GM12801 (cell line): ENCODE results near the gene TPPP.

Experiments
- TF ChIP-seq, protein P1 (sequence below): IDR thresholded peaks from one replicate; pipeline ENCODE4 v1.5.1; 2011; ENCODE audit warnings: control low read depth; ENCODE audit not compliant: insufficient read length; ENCODE audit errors: extremely low read depth

TPPP gene

DNA sequence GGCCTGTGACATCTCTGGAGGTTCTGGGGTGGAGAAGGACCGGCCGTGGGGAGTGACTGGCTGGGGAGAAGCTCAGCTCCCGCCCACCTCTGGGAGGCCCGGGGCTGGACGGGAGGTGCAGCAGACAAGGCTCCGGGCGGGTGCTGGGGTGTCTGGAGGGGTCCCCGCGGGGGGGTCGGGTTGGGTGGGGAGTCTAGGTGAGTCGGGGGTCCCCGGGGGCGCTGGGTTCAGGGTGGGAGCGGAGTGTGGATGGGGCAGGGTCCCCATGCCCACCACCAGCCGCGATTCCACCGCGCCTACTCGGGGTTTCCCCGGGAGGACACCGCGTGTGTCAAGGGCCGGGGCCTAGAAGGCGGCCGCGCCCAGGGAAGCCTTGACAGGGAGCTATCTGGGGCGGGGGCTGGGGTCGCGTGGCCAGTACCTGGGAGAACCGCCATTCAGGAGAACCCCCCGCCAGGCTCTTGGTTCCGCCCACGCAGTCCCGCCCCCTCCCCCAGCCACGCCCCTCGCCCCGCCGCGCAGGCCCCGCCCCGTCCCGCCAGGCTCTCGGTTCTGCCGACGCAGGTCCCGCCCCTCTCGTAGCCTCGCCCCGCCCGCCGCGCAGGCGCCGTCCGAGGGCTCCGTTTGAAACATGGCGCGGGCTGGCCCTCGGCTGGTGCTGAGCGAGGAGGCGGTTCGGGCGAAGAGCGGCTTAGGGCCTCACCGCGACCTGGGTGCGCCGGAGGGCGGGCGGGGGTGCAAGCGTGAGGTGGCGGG lies 81.2 kb downstream of the TPPP start, which contains the start of gene CEP72:
CEP72 (plus strand) TSS at position 610 of the 756 bp plus-strand sequence; CDS start at position 632, 22 bp downstream.
- TF ChIP-seq, protein P1, sequence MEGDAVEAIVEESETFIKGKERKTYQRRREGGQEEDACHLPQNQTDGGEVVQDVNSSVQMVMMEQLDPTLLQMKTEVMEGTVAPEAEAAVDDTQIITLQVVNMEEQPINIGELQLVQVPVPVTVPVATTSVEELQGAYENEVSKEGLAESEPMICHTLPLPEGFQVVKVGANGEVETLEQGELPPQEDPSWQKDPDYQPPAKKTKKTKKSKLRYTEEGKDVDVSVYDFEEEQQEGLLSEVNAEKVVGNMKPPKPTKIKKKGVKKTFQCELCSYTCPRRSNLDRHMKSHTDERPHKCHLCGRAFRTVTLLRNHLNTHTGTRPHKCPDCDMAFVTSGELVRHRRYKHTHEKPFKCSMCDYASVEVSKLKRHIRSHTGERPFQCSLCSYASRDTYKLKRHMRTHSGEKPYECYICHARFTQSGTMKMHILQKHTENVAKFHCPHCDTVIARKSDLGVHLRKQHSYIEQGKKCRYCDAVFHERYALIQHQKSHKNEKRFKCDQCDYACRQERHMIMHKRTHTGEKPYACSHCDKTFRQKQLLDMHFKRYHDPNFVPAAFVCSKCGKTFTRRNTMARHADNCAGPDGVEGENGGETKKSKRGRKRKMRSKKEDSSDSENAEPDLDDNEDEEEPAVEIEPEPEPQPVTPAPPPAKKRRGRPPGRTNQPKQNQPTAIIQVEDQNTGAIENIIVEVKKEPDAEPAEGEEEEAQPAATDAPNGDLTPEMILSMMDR = no peak

DNA sequence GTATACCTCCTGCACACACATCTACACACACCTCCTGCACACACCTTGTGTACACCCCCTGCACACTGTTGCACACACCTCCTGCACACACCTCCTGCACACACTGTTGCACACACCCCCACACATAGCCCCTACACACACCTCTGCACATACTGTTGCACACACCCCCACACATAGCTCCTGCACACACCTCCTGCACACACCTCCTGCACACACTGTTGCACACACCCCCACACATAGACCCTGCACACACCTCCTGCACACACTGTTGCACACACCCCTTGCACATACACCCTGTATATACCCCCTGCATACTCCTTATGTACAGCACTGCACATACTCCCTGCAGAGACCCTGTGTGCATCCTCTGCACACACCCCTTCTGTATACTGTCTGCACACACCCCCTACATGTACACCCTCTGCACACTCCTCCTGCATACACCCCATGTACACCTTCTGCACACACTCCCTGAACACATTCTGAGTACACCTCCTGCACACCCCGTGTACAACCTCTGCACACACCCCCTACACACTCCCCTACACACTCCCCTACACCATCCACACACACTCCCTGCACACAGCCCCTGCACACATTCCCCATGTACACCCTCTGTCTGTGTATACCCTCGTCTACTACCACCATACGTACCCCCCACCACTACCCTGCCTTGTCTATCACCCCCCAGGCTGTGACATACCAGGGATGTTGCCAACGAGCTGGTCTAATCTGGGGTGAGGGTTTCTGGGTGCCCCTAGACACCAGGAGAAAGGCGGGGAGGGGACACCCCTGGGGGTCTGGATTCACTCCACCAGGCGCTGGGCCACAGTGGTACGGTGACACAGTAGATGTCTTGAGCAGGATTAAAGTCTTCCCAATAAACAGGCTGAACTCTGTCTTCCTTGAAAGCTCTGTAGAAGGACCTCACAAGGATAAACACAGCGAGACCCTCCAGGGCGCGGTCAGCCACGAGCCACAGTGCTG lies 82.1 kb downstream of the TPPP start:
- TF ChIP-seq, protein P1 = no peak

DNA sequence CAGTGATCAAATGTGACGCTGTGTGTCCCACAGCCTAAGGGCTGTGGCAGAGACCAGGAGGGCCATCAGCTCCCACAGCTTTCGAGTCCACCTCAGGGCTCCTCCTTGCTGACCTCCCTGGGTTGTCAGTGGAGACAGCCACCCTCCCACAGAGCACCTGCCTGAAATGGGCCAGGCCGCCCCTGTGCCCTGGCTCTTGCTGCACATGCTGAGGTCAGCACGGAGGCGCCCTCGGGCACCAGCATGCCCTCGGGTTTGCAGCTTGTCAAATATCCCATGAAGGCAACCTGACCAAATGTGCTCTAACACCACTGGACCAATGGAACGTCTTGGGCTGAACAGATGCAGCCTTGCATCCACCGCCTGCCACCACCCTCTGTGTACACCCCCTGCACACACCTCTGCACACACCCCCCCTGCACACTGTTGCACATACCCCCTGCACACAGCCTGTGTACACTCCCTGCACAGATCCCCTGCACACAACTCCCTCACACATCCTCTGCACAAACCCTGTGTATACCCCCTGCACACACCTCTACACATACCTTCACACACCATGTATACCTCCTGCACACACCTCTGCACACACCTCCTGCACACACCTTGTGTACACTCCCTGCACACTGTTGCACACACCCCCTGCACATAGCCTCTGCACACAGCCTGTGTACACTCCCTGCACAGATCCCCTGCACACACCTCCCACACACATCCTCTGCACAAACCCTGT lies 83.0 kb downstream of the TPPP start:
- TF ChIP-seq, protein P1 = no peak
